Subcutaneous adipose tissue (tissue), 4 donors: Measurements from ENCODE around the gene GPR161. TPM values are rescaled to one million over a fixed set of nuclear protein-coding genes. Genes with fewer than 3 reads are reported as not detected.

Source experiments
- CTCF ChIP-seq: fragments of 450-650 bp; IDR thresholded peaks from one replicate; pipeline ENCODE4 v1.5.1; 2016; ENCODE audit warnings: low read depth, mild to moderate bottlenecking, control low read depth, antibody characterized with exemption, moderate library complexity
- total RNA-seq, 4 donors: library from RNA; depleted of rRNA; stranded (reverse); fragments of >200 nt; gene quantifications; one replicate each; pipeline ENCODE4 v1.1.0, GENCODE V29; 2016

Gene GPR161
- total RNA-seq, 4 donors from 2014 or later = 3.1 to 7.5 (median 4.4) TPM

GRCh38 chr1:168050307-168050706 lies 86.4 kb downstream of the GPR161 start:
- TF ChIP-seq CTCF = no peak

GRCh38 chr1:168045311-168045710 lies 91.4 kb downstream of the GPR161 start:
- no peak for TF ChIP-seq CTCF

GRCh38 chr1:168042362-168042761 lies 94.4 kb downstream of the GPR161 start:
- no peak for TF ChIP-seq CTCF

GRCh38 chr1:168035345-168035744 lies 101.4 kb downstream of the GPR161 start:
- TF ChIP-seq CTCF = no peak

- TF ChIP-seq CTCF = no peak
Observed at GRCh38 chr1:168032029-168032428, 104.7 kb downstream of the GPR161 start.

GRCh38 chr1:168031627-168032026 lies 105.1 kb downstream of the GPR161 start:
- TF ChIP-seq CTCF = no peak

- no peak for TF ChIP-seq CTCF
Observed at GRCh38 chr1:168031198-168031597, 105.5 kb downstream of the GPR161 start.

Other genes with a start within 250 kb of the GPR161 start
- under 1 TPM; 0.22 to 0.57 (median 0.41) TPM for gene ADCY10, start 222.8 kb downstream of the GPR161 start, total RNA-seq
- gene DCAF6, start 200.2 kb downstream of the GPR161 start, total RNA-seq = 100 to 1,000 TPM in 2 of 4 donors, 10 to 100 TPM in 2; 94.4 to 116 (median 99.8) TPM
- 10 to 100 TPM; 24.2 to 54.9 (median 45.4) TPM for gene MPC2, start 199.9 kb downstream of the GPR161 start, total RNA-seq
- gene TIPRL, start 42.0 kb upstream of the GPR161 start, total RNA-seq = 10 to 100 TPM; 13.6 to 28.0 (median 22.5) TPM
- 10 to 100 TPM; 30.1 to 53.5 (median 42.5) TPM for gene SFT2D2, start 89.1 kb upstream of the GPR161 start, total RNA-seq
- 1 to 10 TPM; 1.7 to 4.2 (median 2.5) TPM for gene TBX19, start 143.9 kb upstream of the GPR161 start, total RNA-seq